Hepatocyte (in vitro differentiated cells): ENCODE results near the gene LNX1.
A peak's percentile ranks its signal among the peaks of the same experiment; 100 is the strongest.

Source experiments
- CTCF ChIP-seq: fragments of 200-600 bp; sonication (generic); IDR thresholded peaks from 2 replicates; pipeline ENCODE4 v1.5.1; 2016; ENCODE audit warnings: antibody characterized with exemption, mild to moderate bottlenecking; ENCODE audit not compliant: poor library complexity
- EZH2 ChIP-seq: fragments of 200-600 bp; sonication (generic); IDR thresholded peaks from 2 replicates; pipeline ENCODE4 v1.6.1; 2016; ENCODE audit warnings: antibody characterized with exemption, mild to moderate bottlenecking, borderline replicate concordance
- EZH2phosphoT487 ChIP-seq: fragments of 200-600 bp; sonication (generic); IDR thresholded peaks from one replicate; pipeline ENCODE4 v1.6.1; 2018; ENCODE audit warnings: antibody characterized with exemption, mild to moderate bottlenecking, low read depth, moderate library complexity; ENCODE audit not compliant: unreplicated experiment, severe bottlenecking

GRCh38 chr4:53601251-53601764 is 10.0 kb upstream of the LNX1 start:
- TF ChIP-seq CTCF (peak; percentile 19), EZH2 (no peak), EZH2phosphoT487 (no peak)
